Stomach (tissue), 9 donors: ENCODE data around the gene ANKRD62. TPM values are rescaled to one million over a fixed set of nuclear protein-coding genes. Genes with fewer than 3 reads are reported as not detected.
A peak's percentile ranks its signal among the peaks of the same experiment; 100 is the strongest.

Experiments
- DNase-seq, 2 donors: peaks; one replicate each; pipeline versions ENCODE4 v3.0.0 to v3.0.0-alpha.2; 2013 to 2019
- H3K27ac ChIP-seq, 5 donors: fragments of 200-600 bp in 4 of 5; sonication (generic) in 4 of 5; one replicate each; pipeline ENCODE4 v1.5.1; 2013 to 2019; ENCODE audit warnings: mild to moderate bottlenecking in 1 of 5, moderate library complexity in 1 of 5
- H3K27me3 ChIP-seq, 3 donors: fragments of 200-600 bp; sonication (generic); one replicate each; pipeline ENCODE4 v1.5.1; 2017 to 2019; ENCODE audit warnings: mixed run types in 1 of 3
- H3K36me3 ChIP-seq, 4 donors: fragments of 200-600 bp; sonication (generic); 1 replicate in 3 of 4; 2 replicates in 1 of 4; pipeline ENCODE4 v1.5.1; 2016 to 2019
- H3K4me1 ChIP-seq, 4 donors: fragments of 200-600 bp; sonication (generic); one replicate each; pipeline ENCODE4 v1.5.1; 2016 to 2019
- H3K4me3 ChIP-seq, 4 donors: fragments of 200-600 bp; sonication (generic) in 3 of 4; one replicate each; pipeline ENCODE4 v1.5.1; 2016 to 2019; ENCODE audit warnings: mild to moderate bottlenecking in 1 of 4
- H3K9me3 ChIP-seq, 4 donors: fragments of 200-600 bp; sonication (generic); one replicate each; pipeline ENCODE4 v1.5.1; 2016 to 2019
- EP300 ChIP-seq: sonication (generic); formaldehyde crosslinking; IDR thresholded peaks from one replicate; pipeline ENCODE4 v1.6.1; 2017; ENCODE audit warnings: antibody characterized with exemption
- POLR2A ChIP-seq, 4 donors: fragments of 450-650 bp; IDR thresholded peaks; one replicate each; pipeline ENCODE4 v1.6.1; 2016; ENCODE audit warnings: antibody characterized with exemption in 4 of 4, control low read depth in 2 of 4, mild to moderate bottlenecking in 1 of 4, moderate library complexity in 1 of 4
- POLR2AphosphoS5 ChIP-seq, 3 donors: sonication (generic); formaldehyde crosslinking; IDR thresholded peaks; one replicate each; pipeline ENCODE4 v1.6.1; 2016; ENCODE audit warnings: antibody characterized with exemption in 3 of 3
- WGBS, 5 donors: extraction: QIAGEN DNeasy Blood & Tissue Kit in 3 of 5; methylation state at CpG; one replicate each; pipeline versions ENCODE4 v1.1.5 to v1.1.7; 2013 to 2018; 5-methylcytosine and 5-hydroxymethylcytosine counted together
- intact Hi-C: fragments of 100-400 bp; cut with DNase I; formaldehyde crosslinking; loops from one replicate; pipeline ENCODE4 v1.15.1; 2023; ENCODE audit warnings: low total_unique reads
- polyA plus RNA-seq, 3 donors: library from polyadenylated mRNA; stranded (reverse); fragments of 200-250 nt; gene quantifications; one replicate each; pipeline ENCODE4 v1.2.3, GENCODE V29; 2013
- total RNA-seq, 5 donors: library from RNA; depleted of rRNA; stranded (reverse); fragments of >200 nt; gene quantifications; one replicate each; pipeline versions ENCODE4 v1.1.0 to v1.2.3, GENCODE V29; 2014 to 2016
- TF ChIP-seq, protein P1 (sequence below), 7 experiments: fragments of 450-650 bp in 4 of 7; fragments of 200-600 bp in 3 of 7; sonication (generic) in 3 of 7; IDR thresholded peaks; one replicate each; pipeline ENCODE4 v1.5.1; 2016 to 2019; ENCODE audit warnings: antibody characterized with exemption in 7 of 7, control low read depth in 2 of 7, mild to moderate bottlenecking in 1 of 7
- donor health status: healthy with polysubstance abuse.
- donor health status: Bipolar disorder and iron deficiency.
- donor health status: healthy.

The ANKRD62 gene
- total and polyA plus RNA-seq, 8 donors, result 1.2 TPM; not detected in 7

DNA sequence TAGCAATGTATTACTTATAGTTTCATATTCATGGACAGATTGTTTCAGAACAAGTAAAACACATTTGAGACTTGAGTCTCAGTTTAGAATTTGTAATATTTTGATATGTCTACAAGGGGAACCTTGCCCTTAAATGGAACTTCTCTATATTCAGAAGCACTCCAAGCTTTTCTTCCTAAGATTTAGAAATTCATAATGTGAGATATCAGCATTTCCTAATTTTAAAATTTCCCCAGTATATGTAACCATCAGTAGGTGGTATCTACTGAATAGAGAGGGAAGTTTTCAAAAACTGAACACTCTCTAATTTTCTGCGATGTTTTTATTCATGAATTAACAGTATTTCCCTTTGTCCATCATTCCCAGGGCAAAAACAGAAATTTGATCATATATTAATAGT is 7.6 kb downstream of the ANKRD62 start:
- no peaks in the 10 kb centered on the region for H3K9me3 ChIP-seq
- H3K36me3 ChIP-seq, result no peaks in the 10 kb centered on the region
- H3K27ac ChIP-seq, result no peak overlapping the region
- H3K4me3 ChIP-seq, result no peak overlapping the region
- intact Hi-C loops, result no loop called here
- DNase-seq, result no peak
- H3K4me1 ChIP-seq, result no peaks in the 10 kb centered on the region
- TF ChIP-seq EP300 (no peak), POLR2A (IDR thresholded peaks at IDR 0.05) (no peak), POLR2AphosphoS5 (IDR thresholded peaks at IDR 0.05) (no peak)
- TF ChIP-seq, protein P1, sequence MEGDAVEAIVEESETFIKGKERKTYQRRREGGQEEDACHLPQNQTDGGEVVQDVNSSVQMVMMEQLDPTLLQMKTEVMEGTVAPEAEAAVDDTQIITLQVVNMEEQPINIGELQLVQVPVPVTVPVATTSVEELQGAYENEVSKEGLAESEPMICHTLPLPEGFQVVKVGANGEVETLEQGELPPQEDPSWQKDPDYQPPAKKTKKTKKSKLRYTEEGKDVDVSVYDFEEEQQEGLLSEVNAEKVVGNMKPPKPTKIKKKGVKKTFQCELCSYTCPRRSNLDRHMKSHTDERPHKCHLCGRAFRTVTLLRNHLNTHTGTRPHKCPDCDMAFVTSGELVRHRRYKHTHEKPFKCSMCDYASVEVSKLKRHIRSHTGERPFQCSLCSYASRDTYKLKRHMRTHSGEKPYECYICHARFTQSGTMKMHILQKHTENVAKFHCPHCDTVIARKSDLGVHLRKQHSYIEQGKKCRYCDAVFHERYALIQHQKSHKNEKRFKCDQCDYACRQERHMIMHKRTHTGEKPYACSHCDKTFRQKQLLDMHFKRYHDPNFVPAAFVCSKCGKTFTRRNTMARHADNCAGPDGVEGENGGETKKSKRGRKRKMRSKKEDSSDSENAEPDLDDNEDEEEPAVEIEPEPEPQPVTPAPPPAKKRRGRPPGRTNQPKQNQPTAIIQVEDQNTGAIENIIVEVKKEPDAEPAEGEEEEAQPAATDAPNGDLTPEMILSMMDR (IDR thresholded peaks at IDR 0.05), result no peak
- WGBS, 5 donors, result 91 to 99% (median 94%) methylated on average over 1 of the region's 1 CpG
- H3K27me3 ChIP-seq, result no peaks in the 10 kb centered on the region

DNA sequence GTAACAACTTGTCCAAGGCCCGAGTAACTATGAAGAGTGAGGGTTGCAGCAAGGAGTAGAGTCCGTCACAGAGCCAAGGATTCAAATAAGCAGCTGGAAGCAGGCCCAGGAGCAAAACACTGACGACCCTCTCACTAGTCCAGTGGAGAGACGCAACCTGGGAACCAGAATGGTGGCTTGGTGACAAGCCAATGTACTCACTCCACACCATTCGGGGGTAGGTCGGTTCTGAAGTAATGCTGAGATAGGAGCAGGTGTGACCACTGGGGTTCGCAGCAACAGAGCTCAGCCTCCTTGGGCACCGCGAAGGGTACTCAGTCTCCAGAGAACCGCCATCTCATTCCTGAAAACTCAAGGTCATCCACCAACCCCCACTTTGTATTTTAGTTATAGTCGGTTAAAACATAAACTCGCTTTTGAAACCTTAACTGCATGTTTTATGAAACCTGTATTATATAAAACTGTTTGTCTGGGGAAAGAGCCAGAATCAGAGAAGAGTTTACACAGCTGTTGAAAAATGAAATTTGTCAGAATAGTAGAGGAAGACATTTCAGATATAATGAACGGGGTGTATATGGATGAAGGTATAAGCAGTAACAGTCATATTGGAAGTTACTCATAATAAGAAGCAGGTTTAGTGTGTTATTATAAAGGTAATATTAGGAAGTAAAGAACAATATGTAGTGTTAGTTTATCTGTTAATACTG is 8.6 kb downstream of the ANKRD62 start:
- Histone ChIP-seq H3K27me3 (no peaks in the 10 kb centered on the region), H3K27ac (no peak overlapping the region), H3K36me3 (no peaks in the 10 kb centered on the region), H3K9me3 (no peaks in the 10 kb centered on the region), H3K4me3 (no peak overlapping the region), H3K4me1 (no peaks in the 10 kb centered on the region)
- 54 to 67% (median 60%) methylated on average over 13 of the region's 13 CpGs for WGBS, 5 donors
- intact Hi-C loops, result no loop called here
- no peak for TF ChIP-seq EP300
- TF ChIP-seq POLR2AphosphoS5 (IDR thresholded peaks at IDR 0.05), result no peak
- TF ChIP-seq POLR2A (IDR thresholded peaks at IDR 0.05), result no peak
- TF ChIP-seq, protein P1 (IDR thresholded peaks at IDR 0.05), result no peak
- DNase-seq, result peak in 1 of 2 donors; percentile 4

DNA sequence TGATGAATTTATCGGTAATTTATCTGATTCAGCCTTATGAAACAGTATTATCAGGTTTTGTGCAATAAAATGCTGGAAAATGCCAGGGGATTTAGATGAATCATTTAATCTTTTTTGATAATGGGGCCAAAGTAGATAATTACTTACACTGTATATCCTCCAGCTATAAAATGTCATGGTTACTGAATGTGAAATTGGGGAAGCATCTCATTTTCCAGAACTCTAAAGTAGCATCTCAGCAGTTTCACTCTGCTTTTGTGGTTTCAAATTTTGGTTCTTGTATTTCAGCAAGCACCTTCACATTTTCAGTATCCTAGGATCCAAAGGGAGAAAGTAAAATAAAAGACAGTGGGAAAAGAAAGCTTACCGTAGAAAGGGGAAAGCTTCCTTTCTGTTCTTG is 12.8 kb downstream of the ANKRD62 start:
- H3K36me3 ChIP-seq, result no peaks in the 10 kb centered on the region
- no peaks in the 10 kb centered on the region for H3K9me3 ChIP-seq
- no peaks in the 10 kb centered on the region for H3K27me3 ChIP-seq
- 67 to 78% (median 75%) methylated on average over 2 of the region's 2 CpGs for WGBS, 5 donors
- TF ChIP-seq, protein P1 (IDR thresholded peaks at IDR 0.05), result no peak
- no peak for TF ChIP-seq POLR2A (IDR thresholded peaks at IDR 0.05)
- TF ChIP-seq EP300, result no peak
- TF ChIP-seq POLR2AphosphoS5 (IDR thresholded peaks at IDR 0.05), result no peak
- no peak overlapping the region for H3K27ac ChIP-seq
- intact Hi-C loops, result no loop called here
- H3K4me3 ChIP-seq, result no peak overlapping the region
- no peaks in the 10 kb centered on the region for H3K4me1 ChIP-seq
- peak in 1 of 2 donors; percentile 1 for DNase-seq

DNA sequence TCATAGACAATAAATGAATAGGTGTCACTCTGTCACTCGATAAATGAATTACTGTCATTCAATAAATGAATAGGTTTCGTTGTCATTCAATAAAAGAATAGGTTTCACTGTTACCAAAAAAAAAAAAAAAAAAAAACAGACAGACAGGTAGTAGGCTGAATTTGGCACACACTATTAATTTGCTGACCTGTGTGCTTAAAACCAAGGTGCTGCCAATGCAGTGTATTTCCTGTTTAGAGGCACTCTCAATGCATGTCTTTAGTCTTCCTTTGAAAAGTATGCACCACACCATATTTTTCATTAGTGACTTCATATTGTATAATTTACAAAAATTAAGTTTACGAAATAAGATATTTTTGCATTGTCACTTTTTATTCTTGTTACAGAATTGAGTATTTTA is 16.2 kb downstream of the ANKRD62 start:
- H3K4me3 ChIP-seq, result no peak overlapping the region
- no peak for TF ChIP-seq POLR2AphosphoS5 (IDR thresholded peaks at IDR 0.05)
- no peak for TF ChIP-seq EP300
- TF ChIP-seq, protein P1 (IDR thresholded peaks at IDR 0.05), result no peak
- TF ChIP-seq POLR2A (IDR thresholded peaks at IDR 0.05), result no peak
- peaks cover 0 to 4% (median 0%) of the 10 kb centered on the region in 4 donors for H3K9me3 ChIP-seq
- no peaks in the 10 kb centered on the region for H3K27me3 ChIP-seq
- no peaks in the 10 kb centered on the region for H3K4me1 ChIP-seq
- no peaks in the 10 kb centered on the region for H3K36me3 ChIP-seq
- no peak for DNase-seq
- WGBS, 5 donors, result 80 to 89% (median 85%) methylated on average over 3 of the region's 3 CpGs
- intact Hi-C loops, result no loop called here
- H3K27ac ChIP-seq, result no peak overlapping the region
